HepG2 (cell line): ENCODE results near the gene SAMD4B. TPM values are rescaled to one million over a fixed set of nuclear protein-coding genes. Genes with fewer than 3 reads are reported as not detected.

ENCODE experiments used
- FOSL1 ChIP-seq: sonication (generic); formaldehyde crosslinking; IDR thresholded peaks from 2 replicates; pipeline ENCODE4 v1.9.0; 2021; ENCODE audit warnings: missing genetic modification reagents, borderline replicate concordance
- HNRNPL ChIP-seq: fragments of 200-400 bp; formaldehyde crosslinking; IDR thresholded peaks from 2 replicates; pipeline ENCODE4 v1.6.1; 2017; ENCODE audit warnings: mild to moderate bottlenecking, low read depth, low read length
- NFIB ChIP-seq: sonication (generic); formaldehyde crosslinking; IDR thresholded peaks from 2 replicates; pipeline ENCODE4 v1.9.0; 2021; ENCODE audit warnings: missing genetic modification reagents, mild to moderate bottlenecking, borderline replicate concordance
- NR2F1 ChIP-seq, 2 experiments: fragments of 450-650 bp in 1 of 2; formaldehyde crosslinking in 1 of 2; IDR thresholded peaks; 2 replicates each; pipeline versions ENCODE4 v1.5.0 to v1.6.1; 2016 to 2020; ENCODE audit warnings: mild to moderate bottlenecking in 1 of 2, missing compliant biosample characterization in 1 of 2, missing genetic modification reagents in 1 of 2, moderate library complexity in 1 of 2
- SMAD3 ChIP-seq: sonication (generic); formaldehyde crosslinking; IDR thresholded peaks from 2 replicates; pipeline ENCODE4 v1.4.0; 2020; ENCODE audit warnings: missing genetic modification reagents
- TSC22D2 ChIP-seq: sonication (generic); formaldehyde crosslinking; IDR thresholded peaks from 2 replicates; pipeline ENCODE4 v1.5.1; 2020; ENCODE audit warnings: missing genetic modification reagents, mild to moderate bottlenecking, borderline replicate concordance
- U2AF1 ChIP-seq: fragments of 200-400 bp; formaldehyde crosslinking; optimal IDR thresholded peaks from 2 replicates; pipeline ENCODE3; 2017; ENCODE audit warnings: mild to moderate bottlenecking, low read depth, low read length
- ZNF24 ChIP-seq: fragments of 450-650 bp; IDR thresholded peaks from 2 replicates; pipeline ENCODE4 v1.6.1; 2017; ENCODE audit warnings: antibody characterized with exemption, mild to moderate bottlenecking
- ZNF441 ChIP-seq: sonication (generic); formaldehyde crosslinking; IDR thresholded peaks from 2 replicates; pipeline ENCODE4 v1.7.0; 2021; ENCODE audit warnings: missing genetic modification reagents, borderline replicate concordance
- ZNF552 ChIP-seq: sonication (generic); formaldehyde crosslinking; IDR thresholded peaks from 2 replicates; pipeline ENCODE4 v1.9.0; 2022; ENCODE audit warnings: missing genetic modification reagents, mild to moderate bottlenecking, borderline replicate concordance
- polyA plus RNA-seq, 8 experiments: library from polyadenylated mRNA; depleted of rRNA in 3 of 8; stranded (reverse) in 7 of 8; unstranded in 1 of 8; fragments of >200 nt; fragmentation: Illumina TruSeq in 4 of 8; extraction: Trizol in 4 of 8; gene quantifications; 2 replicates each; pipeline versions ENCODE4 v1.2.1 to v1.2.3, GENCODE V29; 2011 to 2016; ENCODE audit warnings: low read depth in 4 of 8, missing spikeins in 1 of 8, mixed read lengths in 1 of 8; ENCODE audit not compliant: insufficient read depth in 1 of 8
- total RNA-seq, 5 experiments: library from RNA; depleted of rRNA; stranded (reverse); fragments of >200 nt; fragmentation: Illumina TruSeq; extraction: Trizol; gene quantifications; 2 replicates each; pipeline ENCODE4 v1.2.3, GENCODE V29; 2016; ENCODE audit warnings: low read depth in 1 of 5
- TF ChIP-seq, protein P1 (sequence below): sonication (generic); formaldehyde crosslinking; IDR thresholded peaks from 2 replicates; pipeline ENCODE4 v1.5.1; 2020; ENCODE audit warnings: mild to moderate bottlenecking, moderate library complexity, missing genetic modification reagents
- TF ChIP-seq, protein P2 (sequence below): IDR thresholded peaks from 2 replicates; pipeline ENCODE4 v1.6.1; 2018; ENCODE audit warnings: missing genetic modification reagents, mild to moderate bottlenecking, missing compliant biosample characterization
- TF ChIP-seq, protein P3 (sequence below): sonication (generic); formaldehyde crosslinking; IDR thresholded peaks from 2 replicates; pipeline ENCODE4 v1.9.0; 2021; ENCODE audit warnings: missing genetic modification reagents, mild to moderate bottlenecking, borderline replicate concordance
- TF ChIP-seq, protein P4 (sequence below): IDR thresholded peaks from 2 replicates; pipeline ENCODE4 v1.6.1; 2012; ENCODE audit warnings: low read depth, low read length, improper control_type of control experiment

Gene SAMD4B
- total and polyA plus RNA-seq, 2 of the 13 experiments (the other 11 are each of a cell fraction or from before 2014, with no cell fraction given) = 26.0 to 31.8 TPM

DNA sequence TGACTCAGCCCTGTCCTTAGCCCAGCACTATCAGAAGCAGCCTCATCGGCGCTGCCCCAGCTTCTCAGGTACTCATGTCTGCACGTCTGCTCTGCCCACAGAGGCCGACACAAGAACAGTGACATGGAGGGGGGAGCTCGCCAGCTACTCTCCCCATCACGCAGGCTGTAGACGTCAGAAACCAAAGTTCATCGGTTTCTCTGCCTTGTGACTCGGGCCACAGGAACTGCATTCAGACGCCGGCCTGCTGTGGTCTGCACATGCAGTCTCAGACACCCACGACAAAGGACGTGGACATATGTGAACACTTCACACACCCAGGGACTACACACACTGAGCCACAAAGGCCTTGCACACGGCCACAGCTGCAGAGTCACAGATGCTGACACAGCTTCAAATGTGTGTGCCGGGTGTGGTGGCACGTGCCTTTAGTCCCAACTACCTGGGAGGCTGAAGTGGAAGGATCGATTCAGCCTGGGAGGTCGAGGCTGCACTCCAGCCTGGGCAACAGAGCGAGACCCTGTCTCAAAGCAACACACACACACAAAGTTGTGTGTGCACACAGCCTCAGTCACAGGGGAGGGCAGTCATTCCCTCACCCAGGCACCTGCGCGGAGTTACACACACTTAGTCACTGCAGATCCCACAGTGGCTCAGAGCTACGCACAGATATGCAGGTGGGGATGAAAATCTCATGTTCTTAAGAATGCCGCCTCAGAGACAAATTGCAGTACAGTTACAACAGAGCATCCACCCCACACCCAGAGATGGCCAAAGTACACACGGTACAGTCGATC, 59.5 kb downstream of the SAMD4B start (continued):
- TF ChIP-seq, protein P1, sequence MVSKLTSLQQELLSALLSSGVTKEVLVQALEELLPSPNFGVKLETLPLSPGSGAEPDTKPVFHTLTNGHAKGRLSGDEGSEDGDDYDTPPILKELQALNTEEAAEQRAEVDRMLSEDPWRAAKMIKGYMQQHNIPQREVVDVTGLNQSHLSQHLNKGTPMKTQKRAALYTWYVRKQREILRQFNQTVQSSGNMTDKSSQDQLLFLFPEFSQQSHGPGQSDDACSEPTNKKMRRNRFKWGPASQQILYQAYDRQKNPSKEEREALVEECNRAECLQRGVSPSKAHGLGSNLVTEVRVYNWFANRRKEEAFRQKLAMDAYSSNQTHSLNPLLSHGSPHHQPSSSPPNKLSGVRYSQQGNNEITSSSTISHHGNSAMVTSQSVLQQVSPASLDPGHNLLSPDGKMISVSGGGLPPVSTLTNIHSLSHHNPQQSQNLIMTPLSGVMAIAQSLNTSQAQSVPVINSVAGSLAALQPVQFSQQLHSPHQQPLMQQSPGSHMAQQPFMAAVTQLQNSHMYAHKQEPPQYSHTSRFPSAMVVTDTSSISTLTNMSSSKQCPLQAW = peak; percentile 91
- TF ChIP-seq TSC22D2 (CRISPR knock-in tag) (0 out of 2 replicates have a peak, but pooled peaks have one; percentile 57), NR2F1 (CRISPR knock-in tag; IDR thresholded peaks at IDR 0.05) (0 out of 4 replicates have a peak, but pooled peaks of 1 of the 2 experiments have one; percentile 8), SMAD3 (CRISPR knock-in tag) (0 out of 2 replicates have a peak, but pooled peaks have one; percentile 45), ZNF552 (CRISPR knock-in tag) (peak; percentile 93), ZNF24 (no peak), NFIB (no peak), ZNF441 (CRISPR knock-in tag) (peak; percentile 67; the same call in 1 of the 2 replicates), FOSL1 (CRISPR knock-in tag) (0 out of 2 replicates have a peak, but pooled peaks have one; percentile 81), U2AF1 (peak; percentile 2), HNRNPL (peak; percentile 87)
- TF ChIP-seq, protein P2, sequence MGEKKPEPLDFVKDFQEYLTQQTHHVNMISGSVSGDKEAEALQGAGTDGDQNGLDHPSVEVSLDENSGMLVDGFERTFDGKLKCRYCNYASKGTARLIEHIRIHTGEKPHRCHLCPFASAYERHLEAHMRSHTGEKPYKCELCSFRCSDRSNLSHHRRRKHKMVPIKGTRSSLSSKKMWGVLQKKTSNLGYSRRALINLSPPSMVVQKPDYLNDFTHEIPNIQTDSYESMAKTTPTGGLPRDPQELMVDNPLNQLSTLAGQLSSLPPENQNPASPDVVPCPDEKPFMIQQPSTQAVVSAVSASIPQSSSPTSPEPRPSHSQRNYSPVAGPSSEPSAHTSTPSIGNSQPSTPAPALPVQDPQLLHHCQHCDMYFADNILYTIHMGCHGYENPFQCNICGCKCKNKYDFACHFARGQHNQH = peak; percentile 97
- TF ChIP-seq, protein P3, sequence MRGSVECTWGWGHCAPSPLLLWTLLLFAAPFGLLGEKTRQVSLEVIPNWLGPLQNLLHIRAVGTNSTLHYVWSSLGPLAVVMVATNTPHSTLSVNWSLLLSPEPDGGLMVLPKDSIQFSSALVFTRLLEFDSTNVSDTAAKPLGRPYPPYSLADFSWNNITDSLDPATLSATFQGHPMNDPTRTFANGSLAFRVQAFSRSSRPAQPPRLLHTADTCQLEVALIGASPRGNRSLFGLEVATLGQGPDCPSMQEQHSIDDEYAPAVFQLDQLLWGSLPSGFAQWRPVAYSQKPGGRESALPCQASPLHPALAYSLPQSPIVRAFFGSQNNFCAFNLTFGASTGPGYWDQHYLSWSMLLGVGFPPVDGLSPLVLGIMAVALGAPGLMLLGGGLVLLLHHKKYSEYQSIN = no peak
- TF ChIP-seq, protein P4, sequence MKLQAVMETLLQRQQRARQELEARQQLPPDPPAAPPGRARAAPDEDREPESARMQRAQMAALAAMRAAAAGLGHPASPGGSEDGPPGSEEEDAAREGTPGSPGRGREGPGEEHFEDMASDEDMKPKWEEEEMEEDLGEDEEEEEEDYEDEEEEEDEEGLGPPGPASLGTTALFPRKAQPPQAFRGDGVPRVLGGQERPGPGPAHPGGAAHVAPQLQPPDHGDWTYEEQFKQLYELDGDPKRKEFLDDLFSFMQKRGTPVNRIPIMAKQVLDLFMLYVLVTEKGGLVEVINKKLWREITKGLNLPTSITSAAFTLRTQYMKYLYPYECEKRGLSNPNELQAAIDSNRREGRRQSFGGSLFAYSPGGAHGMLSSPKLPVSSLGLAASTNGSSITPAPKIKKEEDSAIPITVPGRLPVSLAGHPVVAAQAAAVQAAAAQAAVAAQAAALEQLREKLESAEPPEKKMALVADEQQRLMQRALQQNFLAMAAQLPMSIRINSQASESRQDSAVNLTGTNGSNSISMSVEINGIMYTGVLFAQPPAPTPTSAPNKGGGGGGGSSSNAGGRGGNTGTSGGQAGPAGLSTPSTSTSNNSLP = 0 out of 2 replicates have a peak, but pooled peaks have one; percentile 8
